GM23338 (cell line): Measurements from ENCODE around the gene LAS1L. TPM values are rescaled to one million over a fixed set of nuclear protein-coding genes. Genes with fewer than 3 reads are reported as not detected.

ENCODE experiments used
- ATAC-seq: fragments of 200-7000 bp; cut with Tn5 transposase; 3 replicates; pipeline ENCODE4 v1.9.1; 2020
- DNase-seq: peaks from one replicate; pipeline ENCODE4 v3.0.0-alpha.2; 2015; ENCODE audit warnings: low spot score
- H2AFZ ChIP-seq: fragments of 200-600 bp; sonication (generic); 2 replicates; pipeline ENCODE4 v1.8.0; 2016; ENCODE audit warnings: antibody characterized with exemption, mild to moderate bottlenecking, moderate library complexity
- H3F3A ChIP-seq: fragments of 200-600 bp; sonication (generic); replicated peaks from 2 replicates; pipeline ENCODE4 v1.8.0; 2017; ENCODE audit warnings: antibody characterized with exemption, mixed run types, low read depth
- H3K27ac ChIP-seq: fragments of 200-600 bp; sonication (generic); 2 replicates; pipeline ENCODE4 v1.6.1; 2016; ENCODE audit warnings: low read depth
- H3K27me3 ChIP-seq: fragments of 200-600 bp; sonication (generic); 2 replicates; pipeline ENCODE4 v1.8.0; 2016; ENCODE audit warnings: mild to moderate bottlenecking, mixed run types, moderate library complexity; ENCODE audit not compliant: insufficient read depth
- H3K36me3 ChIP-seq: fragments of 200-600 bp; sonication (generic); 2 replicates; pipeline ENCODE4 v1.8.0; 2016; ENCODE audit warnings: mild to moderate bottlenecking; ENCODE audit not compliant: insufficient read depth
- H3K4me1 ChIP-seq: fragments of 200-600 bp; sonication (generic); 2 replicates; pipeline ENCODE4 v1.8.0; 2016; ENCODE audit warnings: mild to moderate bottlenecking, moderate library complexity; ENCODE audit not compliant: insufficient read depth
- H3K4me2 ChIP-seq: fragments of 200-600 bp; sonication (generic); 2 replicates; pipeline ENCODE4 v1.7.1; 2017; ENCODE audit warnings: mixed run types
- H3K4me3 ChIP-seq: fragments of 200-600 bp; sonication (generic); 2 replicates; pipeline ENCODE4 v1.6.1; 2016; ENCODE audit warnings: mixed run types
- H3K79me2 ChIP-seq: fragments of 200-600 bp; sonication (generic); replicated peaks from 2 replicates; pipeline ENCODE4 v1.8.0; 2017; ENCODE audit warnings: mild to moderate bottlenecking; ENCODE audit not compliant: insufficient read depth
- H3K9me2 ChIP-seq: fragments of 200-600 bp; sonication (generic); 2 replicates; pipeline ENCODE4 v1.8.0; 2017; ENCODE audit not compliant: insufficient read depth
- H4K20me1 ChIP-seq: fragments of 200-600 bp; sonication (generic); replicated peaks from 2 replicates; pipeline ENCODE4 v1.8.0; 2017; ENCODE audit warnings: mild to moderate bottlenecking; ENCODE audit not compliant: insufficient read depth
- H3K27ac Mint-ChIP-seq: 2 replicates; pipeline ENCODE4 v1.8.0; 2020; ENCODE audit warnings: inconsistent platforms, mild to moderate bottlenecking, moderate library complexity, mixed read lengths
- H3K27me3 Mint-ChIP-seq: 3 replicates; pipeline ENCODE4 v1.8.0; 2022; ENCODE audit warnings: low read depth, mild to moderate bottlenecking, moderate library complexity, mixed read lengths, inconsistent platforms; ENCODE audit not compliant: insufficient read depth, poor library complexity
- H3K36me3 Mint-ChIP-seq: 3 replicates; pipeline ENCODE4 v1.8.0; 2021; ENCODE audit warnings: low read depth, mild to moderate bottlenecking, inconsistent platforms, moderate library complexity, mixed read lengths
- H3K4me1 Mint-ChIP-seq: 3 replicates; pipeline ENCODE4 v1.8.0; 2020; ENCODE audit warnings: mild to moderate bottlenecking, inconsistent platforms, mixed read lengths
- H3K4me3 Mint-ChIP-seq: 3 replicates; pipeline ENCODE4 v1.8.0; 2021; ENCODE audit warnings: moderate library complexity, mild to moderate bottlenecking, inconsistent platforms, mixed read lengths
- H3K9me3 Mint-ChIP-seq: 3 replicates; pipeline ENCODE4 v1.8.0; 2020; ENCODE audit warnings: moderate library complexity, mild to moderate bottlenecking, inconsistent platforms, mixed read lengths
- CREB1 ChIP-seq: fragments of 250-450 bp; sonication (Bioruptor Pico); IDR thresholded peaks from 2 replicates; pipeline ENCODE4 v1.5.0; 2020; ENCODE audit warnings: low read depth, mild to moderate bottlenecking, moderate library complexity
- EZH2 ChIP-seq: fragments of 200-600 bp; sonication (generic); IDR thresholded peaks from one replicate; pipeline ENCODE4 v1.8.0; 2017; ENCODE audit warnings: antibody characterized with exemption, mild to moderate bottlenecking, low read depth; ENCODE audit not compliant: unreplicated experiment
- EZH2phosphoT487 ChIP-seq: fragments of 200-600 bp; sonication (generic); IDR thresholded peaks from one replicate; pipeline ENCODE4 v1.8.1; 2018; ENCODE audit warnings: antibody characterized with exemption; ENCODE audit not compliant: unreplicated experiment
- JUNB ChIP-seq: IDR thresholded peaks from one replicate; pipeline ENCODE4 v1.6.1; 2016; ENCODE audit warnings: antibody characterized with exemption; ENCODE audit not compliant: unreplicated experiment
- NANOG ChIP-seq: IDR thresholded peaks from 2 replicates; pipeline ENCODE4 v1.6.1; 2016; ENCODE audit warnings: antibody characterized with exemption, borderline replicate concordance
- POLR2AphosphoS5 ChIP-seq: IDR thresholded peaks from 2 replicates; pipeline ENCODE4 v1.6.1; 2016; ENCODE audit warnings: antibody characterized with exemption, low read depth
- STAT1 ChIP-seq: IDR thresholded peaks from one replicate; pipeline ENCODE4 v1.6.1; 2016; ENCODE audit warnings: antibody characterized with exemption; ENCODE audit not compliant: unreplicated experiment
- ZNF114 ChIP-seq: fragments of 250-450 bp; sonication (Bioruptor Pico); IDR thresholded peaks from 2 replicates; pipeline ENCODE4 v1.5.0; 2020; ENCODE audit warnings: mild to moderate bottlenecking, moderate library complexity
- ZNF331 ChIP-seq: fragments of 250-450 bp; sonication (Bioruptor Pico); IDR thresholded peaks from 2 replicates; pipeline ENCODE4 v1.5.0; 2020; ENCODE audit warnings: low read depth, mild to moderate bottlenecking, moderate library complexity
- polyA plus RNA-seq: library from polyadenylated mRNA; unstranded; fragments of >200 nt; fragmentation: Nextera tagmentation; extraction: Ambion mirVana; gene quantifications from 2 replicates; pipeline ENCODE4 v1.2.1, GENCODE V29; 2016
- total RNA-seq: library from RNA; depleted of rRNA; stranded (reverse); fragments of >200 nt; shearing (Covaris generic); gene quantifications from 2 replicates; pipeline ENCODE4 v1.2.3, GENCODE V29; 2014
- TF ChIP-seq, protein P1 (sequence below): IDR thresholded peaks from 2 replicates; pipeline ENCODE4 v1.6.1; 2016; ENCODE audit warnings: antibody characterized with exemption

The LAS1L gene
- total and polyA plus RNA-seq, 2 experiments from 2014 or later: 46.5 to 64.4 TPM

DNA sequence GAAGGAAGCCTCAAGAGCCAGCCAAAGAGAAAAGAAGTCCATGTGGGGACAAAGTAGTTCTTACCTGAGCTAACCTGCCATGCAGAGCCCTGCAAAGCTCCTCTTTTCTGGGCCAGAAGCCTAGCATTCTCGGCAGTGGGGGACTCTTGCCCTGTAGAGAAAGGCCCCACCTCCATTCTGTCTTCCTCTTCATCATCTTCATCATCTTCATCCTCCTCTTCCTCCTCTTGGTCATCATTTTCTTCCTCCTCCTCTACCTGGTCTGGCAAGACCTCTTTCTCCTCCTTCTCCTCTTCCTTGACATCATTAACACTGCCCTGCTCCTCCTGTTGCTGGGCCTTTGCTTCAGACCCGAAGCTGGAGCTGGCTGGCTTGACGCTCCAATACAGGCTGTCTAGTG is 16.7 kb downstream of the LAS1L start (continued):
- TF ChIP-seq, protein P1, sequence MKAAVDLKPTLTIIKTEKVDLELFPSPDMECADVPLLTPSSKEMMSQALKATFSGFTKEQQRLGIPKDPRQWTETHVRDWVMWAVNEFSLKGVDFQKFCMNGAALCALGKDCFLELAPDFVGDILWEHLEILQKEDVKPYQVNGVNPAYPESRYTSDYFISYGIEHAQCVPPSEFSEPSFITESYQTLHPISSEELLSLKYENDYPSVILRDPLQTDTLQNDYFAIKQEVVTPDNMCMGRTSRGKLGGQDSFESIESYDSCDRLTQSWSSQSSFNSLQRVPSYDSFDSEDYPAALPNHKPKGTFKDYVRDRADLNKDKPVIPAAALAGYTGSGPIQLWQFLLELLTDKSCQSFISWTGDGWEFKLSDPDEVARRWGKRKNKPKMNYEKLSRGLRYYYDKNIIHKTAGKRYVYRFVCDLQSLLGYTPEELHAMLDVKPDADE: no peak
- TF ChIP-seq EZH2phosphoT487: no peak
- TF ChIP-seq NANOG: no peak
- no peak for TF ChIP-seq POLR2AphosphoS5
- TF ChIP-seq STAT1: no peak
- no peak for TF ChIP-seq ZNF114 (CRISPR knock-in tag)
- no peak for TF ChIP-seq ZNF331 (CRISPR knock-in tag)

DNA sequence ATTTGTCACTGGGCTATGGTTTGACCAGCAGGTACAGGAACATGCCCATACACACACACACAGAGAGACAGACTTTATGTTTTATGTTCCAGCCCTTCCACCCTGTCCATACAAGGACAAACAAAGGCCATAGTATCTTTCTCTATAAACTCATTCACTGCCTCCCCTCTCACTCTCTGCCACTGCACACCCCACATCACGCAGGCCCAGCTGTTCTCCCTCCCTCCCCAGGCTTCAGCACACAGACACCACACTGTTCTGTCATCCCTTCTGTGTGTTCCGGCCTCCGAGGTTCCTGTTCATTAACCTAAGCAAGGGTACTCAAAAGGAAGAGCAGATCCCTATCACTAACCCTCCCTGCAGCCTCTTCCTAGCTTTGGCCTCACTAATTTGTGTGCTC is 17.8 kb downstream of the LAS1L start:
- Histone ChIP-seq H3K4me2 (no peak overlapping the region), H3K36me3 (no peaks in the 10 kb centered on the region), H4K20me1 (no peaks in the 10 kb centered on the region), H3K79me2 (no peaks in the 10 kb centered on the region), H3K27ac (no peak overlapping the region), H3K27me3 (no peaks in the 10 kb centered on the region), H2AFZ (no peak overlapping the region), H3K4me1 (no peaks in the 10 kb centered on the region), H3K9me2 (no peaks in the 10 kb centered on the region), H3K4me3 (no peak overlapping the region), H3F3A (no peaks in the 10 kb centered on the region)
- no peak overlapping the region for H3K27ac Mint-ChIP-seq
- DNase-seq (no peak), ATAC-seq (no peak)
- H3K9me3 Mint-ChIP-seq: no peaks in the 10 kb centered on the region
- H3K4me3 Mint-ChIP-seq: no peak overlapping the region
- H3K27me3 Mint-ChIP-seq: no peaks in the 10 kb centered on the region
- no peak for TF ChIP-seq EZH2
- no peak for TF ChIP-seq CREB1 (CRISPR knock-in tag)
- no peak for TF ChIP-seq JUNB
- TF ChIP-seq STAT1: no peak
- H3K4me1 Mint-ChIP-seq: no peaks in the 10 kb centered on the region
- peaks cover 30% of the 10 kb centered on the region for H3K36me3 Mint-ChIP-seq

DNA sequence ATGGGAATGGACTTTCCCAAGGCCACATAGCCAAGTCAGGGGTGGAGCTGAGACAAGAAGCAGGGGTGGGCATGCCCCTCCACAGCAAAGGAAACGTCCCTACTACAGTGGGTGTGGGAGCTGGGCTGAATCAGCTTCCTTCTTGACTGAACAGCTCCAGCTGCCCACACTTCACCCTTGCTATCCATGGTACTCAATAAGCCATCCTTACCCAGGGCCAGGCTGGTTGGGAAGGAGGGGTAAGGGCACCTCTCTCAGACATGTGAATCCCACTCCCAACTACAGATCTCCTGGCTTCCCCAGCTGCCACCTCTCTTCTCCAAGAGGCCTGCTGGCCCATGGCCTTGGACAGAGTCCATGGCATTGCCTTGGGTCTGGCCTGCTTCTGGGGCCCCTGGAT is 21.0 kb downstream of the LAS1L start:
- H3K27ac Mint-ChIP-seq: no peak overlapping the region
- no peak overlapping the region for H3K4me3 Mint-ChIP-seq
- Histone ChIP-seq H2AFZ (no peak overlapping the region), H3K9me2 (no peaks in the 10 kb centered on the region), H3K27me3 (no peaks in the 10 kb centered on the region), H3K36me3 (no peaks in the 10 kb centered on the region), H3K27ac (no peak overlapping the region), H3K4me2 (no peak overlapping the region), H4K20me1 (no peaks in the 10 kb centered on the region), H3K4me3 (no peak overlapping the region), H3F3A (no peaks in the 10 kb centered on the region), H3K4me1 (no peaks in the 10 kb centered on the region), H3K79me2 (no peaks in the 10 kb centered on the region)
- H3K27me3 Mint-ChIP-seq: no peaks in the 10 kb centered on the region
- no peaks in the 10 kb centered on the region for H3K4me1 Mint-ChIP-seq
- H3K9me3 Mint-ChIP-seq: peaks cover 3% of the 10 kb centered on the region; the same call in 1 of the 3 replicates
- no peak for TF ChIP-seq EZH2
- H3K36me3 Mint-ChIP-seq: peaks cover 28% of the 10 kb centered on the region
- DNase-seq (no peak), ATAC-seq (no peak)
